Uterus (tissue), 4 donors: ENCODE data around the gene AKAP10. TPM values are rescaled to one million over a fixed set of nuclear protein-coding genes. Genes with fewer than 3 reads are reported as not detected.

Source experiments
- DNase-seq, 2 donors: peaks; one replicate each; pipeline ENCODE4 v3.0.0-alpha.2; 2019 to 2020
- H3K27ac ChIP-seq, 2 donors: fragments of 200-600 bp; sonication (generic); 1 replicate in 1 of 2; 2 replicates in 1 of 2; pipeline ENCODE4 v1.5.1; 2016 to 2018
- H3K27me3 ChIP-seq, 2 donors: fragments of 200-600 bp; sonication (generic); one replicate each; pipeline ENCODE4 v1.5.1; 2018 to 2019; ENCODE audit warnings: control low read depth in 1 of 2
- H3K36me3 ChIP-seq, 2 donors: fragments of 200-600 bp; sonication (generic); one replicate each; pipeline ENCODE4 v1.5.1; 2019; ENCODE audit warnings: control low read depth in 1 of 2
- H3K4me1 ChIP-seq, 2 donors: fragments of 200-600 bp; sonication (generic); one replicate each; pipeline ENCODE4 v1.5.1; 2018 to 2019; ENCODE audit warnings: control low read depth in 1 of 2
- H3K4me3 ChIP-seq, 2 donors: fragments of 200-600 bp; sonication (generic); 1 replicate in 1 of 2; 2 replicates in 1 of 2; pipeline ENCODE4 v1.5.1; 2018 to 2019; ENCODE audit warnings: mild to moderate bottlenecking in 1 of 2
- H3K9me3 ChIP-seq, 2 donors: fragments of 200-600 bp; sonication (generic); one replicate each; pipeline ENCODE4 v1.5.1; 2019; ENCODE audit warnings: control low read depth in 1 of 2
- CTCF ChIP-seq, 4 experiments: fragments of 200-600 bp in 2 of 4; fragments of 450-650 bp in 2 of 4; sonication (generic) in 2 of 4; IDR thresholded peaks; one replicate each; pipeline ENCODE4 v1.5.1; 2016 to 2019; ENCODE audit warnings: antibody characterized with exemption in 4 of 4, mild to moderate bottlenecking in 2 of 4, moderate library complexity in 1 of 4
- POLR2A ChIP-seq, 2 donors: fragments of 450-650 bp; IDR thresholded peaks; one replicate each; pipeline ENCODE4 v1.6.1; 2016; ENCODE audit warnings: antibody characterized with exemption in 2 of 2, mild to moderate bottlenecking in 1 of 2, moderate library complexity in 1 of 2
- intact Hi-C: fragments of 100-400 bp; cut with DNase I; formaldehyde crosslinking; loops from one replicate; pipeline ENCODE4 v1.15.1; 2023; ENCODE audit warnings: low total_unique reads
- total RNA-seq, 4 donors: library from RNA; depleted of rRNA in 3 of 4; stranded (reverse); fragments of >200 nt in 3 of 4; gene quantifications; one replicate each; pipeline versions ENCODE4 v1.1.0 to v1.2.4, GENCODE V29; 2014 to 2023
- donor health status: DM: yes; HTN: yes; CAD: no.

AKAP10 gene
- total RNA-seq, 4 donors from 2014 or later = 17.7 to 56.9 (median 33.2) TPM

GRCh38 chr17:20010936-20011335, 33.3 kb upstream of the AKAP10 start:
- Histone ChIP-seq H3K9me3 (no peaks in the 10 kb centered on the region), H3K36me3 (no peaks in the 10 kb centered on the region), H3K27ac (peak overlapping the region in 1 of 2 donors; percentile 87), H3K27me3 (no peaks in the 10 kb centered on the region), H3K4me3 (no peak overlapping the region), H3K4me1 (no peaks in the 10 kb centered on the region)
- TF ChIP-seq POLR2A (IDR thresholded peaks at IDR 0.05) (no peak), CTCF (IDR thresholded peaks at IDR 0.05) (no peak)
- no peak for DNase-seq
- intact Hi-C loops = no loop called here

GRCh38 chr17:20010099-20010863, 32.7 kb upstream of the AKAP10 start:
- H3K4me3 ChIP-seq = peak overlapping the region; percentile 51 to 81
- H3K36me3 ChIP-seq = no peaks in the 10 kb centered on the region
- H3K27me3 ChIP-seq = no peaks in the 10 kb centered on the region
- no peaks in the 10 kb centered on the region for H3K9me3 ChIP-seq
- H3K4me1 ChIP-seq = no peaks in the 10 kb centered on the region
- intact Hi-C loops = no loop called here
- peak overlapping the region; percentile 81 to 87 for H3K27ac ChIP-seq
- TF ChIP-seq POLR2A (IDR thresholded peaks at IDR 0.05) (no peak), CTCF (IDR thresholded peaks at IDR 0.05) (peak; percentile 29 to 64 (median 36))
- peak; percentile 33 to 62 for DNase-seq

GRCh38 chr17:20009302-20010098, 31.9 kb upstream of the AKAP10 start, which contains the start of gene SPECC1:
TSS of gene SPECC1 (plus strand) at chr17:20009359. CDS start at chr17:20096652, 87,293 bp downstream.
- no peaks in the 10 kb centered on the region for H3K36me3 ChIP-seq
- peak; percentile 76 to 89 for DNase-seq
- no peaks in the 10 kb centered on the region for H3K9me3 ChIP-seq
- H3K27me3 ChIP-seq = no peaks in the 10 kb centered on the region
- intact Hi-C loops = no loop called here
- no peaks in the 10 kb centered on the region for H3K4me1 ChIP-seq
- H3K4me3 ChIP-seq = peak within 1 kb of the TSS; percentile 51 to 81
- peak in 1 of 2 donors; percentile 46 for TF ChIP-seq POLR2A (IDR thresholded peaks at IDR 0.05)
- peak in 3 of 4 experiments; percentile 96 to 99 (median 99) for TF ChIP-seq CTCF (IDR thresholded peaks at IDR 0.05)
- H3K27ac ChIP-seq = peak within 1 kb of the TSS; percentile 81 to 87

- Histone ChIP-seq H3K27me3 (no peaks in the 10 kb centered on the region), H3K4me3 (peak overlapping the region; percentile 51 to 81), H3K36me3 (no peaks in the 10 kb centered on the region), H3K9me3 (no peaks in the 10 kb centered on the region), H3K27ac (peak overlapping the region; percentile 81 to 87), H3K4me1 (no peaks in the 10 kb centered on the region)
- no peak for DNase-seq
- intact Hi-C loops = no loop called here
- TF ChIP-seq POLR2A (IDR thresholded peaks at IDR 0.05) (no peak), CTCF (IDR thresholded peaks at IDR 0.05) (peak in 1 of 4 experiments; percentile 82)
Measured at GRCh38 chr17:20009052-20009301, 31.3 kb upstream of the AKAP10 start.
